Measurements from ENCODE around the gene MSI2.

DNA sequence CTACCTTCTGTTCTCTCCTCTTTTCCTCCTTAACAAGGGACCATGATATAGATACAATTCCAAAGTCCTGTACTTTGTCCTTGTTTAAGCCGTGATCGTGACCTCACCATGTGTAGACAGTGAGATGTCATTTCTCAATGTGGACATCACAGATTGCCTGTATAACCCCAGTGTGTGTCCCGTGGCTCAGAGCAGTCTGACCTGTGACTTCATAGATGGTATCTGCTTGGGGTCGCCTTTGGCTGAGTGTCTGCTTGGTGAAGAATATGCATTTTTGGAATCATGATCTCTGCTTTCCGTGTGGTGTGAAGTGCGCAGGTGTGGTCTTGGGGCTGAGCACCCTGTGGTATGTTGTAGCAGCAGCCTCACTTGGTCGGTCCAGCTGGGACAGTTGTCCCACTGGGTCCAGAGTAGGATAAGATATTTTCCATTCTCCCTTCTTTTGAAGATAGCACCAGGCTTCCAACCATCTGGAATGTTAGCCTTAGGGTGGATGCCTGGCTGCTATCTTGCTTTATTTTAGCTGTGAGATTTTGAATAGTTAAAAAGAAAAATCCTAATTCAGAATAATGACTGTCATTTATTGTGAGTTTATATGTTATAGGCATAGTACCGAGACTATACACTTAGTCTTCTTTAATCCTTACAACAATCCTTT is 13.4 kb downstream of the MSI2 start:
- TF ChIP-seq EZH2 (IDR thresholded peaks at IDR 0.05) (no peak), POLR2AphosphoS5 (IDR thresholded peaks at IDR 0.05; ENCODE audit: borderline replicate concordance, low read depth, low read length) (no peak)

Measured in SK-N-MC (cell line).